ENCODE data around the gene RAP1A.
"Not testable (repeated sequence)": the region's sequence is repeated elsewhere in the genome, so short reads cannot be mapped to it uniquely, and the experiment has no call there.

Gene RAP1A

GRCh38 chr1:111734426-111734825 lies 114.8 kb downstream of the RAP1A start:
- in situ Hi-C loops (cut with HindIII; ENCODE audit: low sequenced_read_pairs), result no loop called here

DNA sequence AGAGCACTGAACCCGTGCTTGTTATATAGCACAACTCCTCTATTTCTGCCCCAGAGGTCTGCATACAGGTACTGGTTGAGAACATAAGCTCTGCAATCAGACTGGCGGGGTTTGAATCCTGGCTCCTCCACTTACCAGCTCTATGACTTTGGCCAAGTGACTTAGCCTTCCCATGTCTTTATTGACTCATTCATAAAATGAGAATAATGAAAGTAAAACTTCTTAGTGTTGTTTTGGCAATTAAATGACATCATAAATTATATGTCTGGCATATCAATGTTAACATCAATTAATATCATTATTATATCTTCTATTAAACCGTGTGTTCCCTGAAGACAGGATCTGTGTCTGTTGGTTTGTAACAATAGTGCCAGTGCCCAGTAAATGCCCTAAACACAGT lies 115.3 kb downstream of the RAP1A start:
- in situ Hi-C loops (cut with HindIII; ENCODE audit: low sequenced_read_pairs), result no loop called here

DNA sequence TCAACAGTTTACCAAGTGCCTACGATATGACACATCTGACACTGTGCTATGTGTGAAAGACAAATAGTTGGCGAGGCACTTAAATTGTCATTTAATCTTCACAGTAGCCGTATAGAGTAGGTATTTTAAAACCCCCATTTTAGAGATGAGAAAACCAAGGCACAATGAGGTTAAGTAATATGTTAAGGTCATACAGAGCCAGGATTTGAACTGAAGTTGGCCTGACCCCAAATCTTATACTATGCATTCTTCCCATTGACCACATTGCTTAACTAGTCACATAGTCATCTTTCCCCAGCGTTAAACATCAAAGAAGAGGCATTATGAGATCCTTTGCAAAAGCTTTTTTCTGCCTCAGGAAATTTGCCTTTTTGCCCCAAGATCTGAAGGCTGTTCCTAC lies 115.7 kb downstream of the RAP1A start:
- in situ Hi-C loops (cut with HindIII; ENCODE audit: low sequenced_read_pairs), result no loop called here

DNA sequence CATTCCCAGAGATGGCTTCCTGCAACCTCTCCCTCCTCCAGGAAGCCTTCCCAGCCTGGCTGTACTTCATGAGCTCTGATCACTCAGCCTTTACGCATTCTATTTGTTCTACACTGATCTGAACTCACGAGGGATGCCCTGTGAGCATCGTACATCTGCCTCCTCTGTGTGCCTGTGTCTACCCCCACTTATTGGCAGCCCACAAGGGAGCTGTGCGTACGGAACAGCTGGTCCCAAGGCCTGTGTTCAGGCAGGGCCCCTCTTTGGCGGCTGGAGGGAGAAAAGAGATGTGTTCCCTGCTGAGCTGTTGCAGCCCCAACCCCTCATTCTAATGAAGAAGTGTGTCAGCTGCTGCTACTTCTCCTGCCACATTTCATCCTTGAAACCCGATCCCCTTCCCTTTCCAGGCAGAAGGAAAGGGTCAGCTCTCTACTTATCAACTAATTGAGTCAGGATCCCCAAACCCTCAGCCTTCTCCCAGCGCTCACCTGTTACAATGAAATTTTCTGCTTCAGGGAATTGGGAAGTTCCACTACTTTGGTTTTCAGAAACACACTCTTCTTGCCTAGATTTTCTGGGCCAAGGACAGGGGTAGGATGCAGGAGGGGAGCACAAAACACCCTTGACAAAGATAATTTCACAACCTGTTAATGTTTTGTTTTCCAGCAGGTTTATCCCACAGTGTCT lies 116.4 kb downstream of the RAP1A start:
- in situ Hi-C loops (cut with HindIII; ENCODE audit: low sequenced_read_pairs), result no loop called here

DNA sequence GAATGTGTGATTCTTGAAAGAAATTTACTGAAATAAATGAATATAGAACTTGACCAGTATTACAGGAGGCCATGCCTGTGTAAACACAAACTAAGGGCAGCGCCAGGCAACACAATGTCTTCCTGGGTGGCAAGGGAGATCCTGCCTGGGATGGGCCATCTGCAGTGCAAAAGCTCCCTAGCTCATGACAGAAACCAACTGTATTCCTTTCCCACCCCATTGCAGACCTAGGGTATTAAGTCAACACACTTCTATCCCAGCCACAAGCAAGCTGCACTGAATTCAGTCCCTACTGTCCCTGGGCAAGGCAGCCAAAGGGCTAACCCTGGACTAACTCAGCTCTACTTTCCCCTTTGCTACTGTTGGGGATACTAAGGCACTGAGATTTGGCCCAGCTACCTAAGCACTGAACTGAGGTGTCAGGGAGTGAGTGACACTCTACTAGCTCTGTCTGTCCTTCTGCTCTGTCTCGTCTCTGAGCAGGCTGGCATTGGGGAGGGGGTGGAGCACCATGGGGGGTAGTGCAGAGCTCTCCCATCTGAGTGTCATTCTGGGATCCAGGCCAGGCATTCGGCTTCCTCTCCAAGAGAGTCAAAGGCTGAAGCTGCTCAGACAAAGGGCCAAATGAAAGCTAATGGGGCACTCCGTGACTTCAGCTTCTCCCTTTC lies 117.1 kb downstream of the RAP1A start:
- in situ Hi-C loops (cut with HindIII; ENCODE audit: low sequenced_read_pairs), result no loop called here

DNA sequence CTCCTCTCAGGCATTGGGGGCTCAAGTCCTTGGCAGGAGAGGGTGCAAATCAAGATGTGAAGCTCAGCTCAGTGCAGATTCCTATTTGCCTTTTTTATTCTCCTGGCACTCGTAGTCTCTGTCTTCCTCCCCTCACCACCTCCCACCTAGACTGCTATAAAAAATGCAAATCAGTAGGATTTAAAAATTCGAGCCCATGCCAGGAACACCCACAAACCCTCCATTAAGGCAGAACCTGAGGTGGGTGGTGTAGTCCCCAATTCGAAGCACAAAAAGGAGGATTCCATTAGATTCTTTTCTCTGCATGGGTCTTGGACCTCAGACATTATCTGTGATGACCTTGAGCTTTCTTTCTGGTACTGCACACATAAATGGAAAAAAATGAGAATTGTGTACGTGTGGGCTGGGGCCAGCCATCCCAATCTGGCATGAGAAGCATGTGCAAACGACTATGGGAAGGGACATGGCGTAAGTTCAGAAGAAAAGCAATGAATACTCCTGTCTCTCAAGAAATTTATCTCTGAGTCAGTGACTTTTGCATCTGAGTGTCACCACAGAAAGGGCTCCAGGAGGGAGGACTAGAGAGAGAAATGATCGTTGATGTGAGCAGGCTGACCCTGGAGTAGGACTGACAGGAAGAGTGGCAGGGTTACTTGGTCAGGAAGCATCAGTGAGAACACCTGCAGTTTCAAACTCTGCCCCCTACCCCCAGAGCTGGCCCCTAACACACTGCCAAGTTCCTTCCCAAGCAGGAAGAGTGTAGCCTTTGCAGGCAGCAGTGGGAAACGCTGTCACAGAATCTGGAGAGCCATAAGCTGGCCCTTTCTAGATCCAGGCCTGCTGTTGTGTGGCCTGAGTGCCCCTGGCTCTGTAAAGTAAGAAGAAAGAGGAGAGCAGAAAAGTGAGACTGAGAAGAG lies 117.9 kb downstream of the RAP1A start:
- in situ Hi-C loops (cut with HindIII; ENCODE audit: low sequenced_read_pairs), result no loop called here

- in situ Hi-C loops (cut with HindIII; ENCODE audit: low sequenced_read_pairs), result no loop called here
These were observed 118.5 kb downstream of the RAP1A start for GRCh38 chr1:111738133-111738435.

DNA sequence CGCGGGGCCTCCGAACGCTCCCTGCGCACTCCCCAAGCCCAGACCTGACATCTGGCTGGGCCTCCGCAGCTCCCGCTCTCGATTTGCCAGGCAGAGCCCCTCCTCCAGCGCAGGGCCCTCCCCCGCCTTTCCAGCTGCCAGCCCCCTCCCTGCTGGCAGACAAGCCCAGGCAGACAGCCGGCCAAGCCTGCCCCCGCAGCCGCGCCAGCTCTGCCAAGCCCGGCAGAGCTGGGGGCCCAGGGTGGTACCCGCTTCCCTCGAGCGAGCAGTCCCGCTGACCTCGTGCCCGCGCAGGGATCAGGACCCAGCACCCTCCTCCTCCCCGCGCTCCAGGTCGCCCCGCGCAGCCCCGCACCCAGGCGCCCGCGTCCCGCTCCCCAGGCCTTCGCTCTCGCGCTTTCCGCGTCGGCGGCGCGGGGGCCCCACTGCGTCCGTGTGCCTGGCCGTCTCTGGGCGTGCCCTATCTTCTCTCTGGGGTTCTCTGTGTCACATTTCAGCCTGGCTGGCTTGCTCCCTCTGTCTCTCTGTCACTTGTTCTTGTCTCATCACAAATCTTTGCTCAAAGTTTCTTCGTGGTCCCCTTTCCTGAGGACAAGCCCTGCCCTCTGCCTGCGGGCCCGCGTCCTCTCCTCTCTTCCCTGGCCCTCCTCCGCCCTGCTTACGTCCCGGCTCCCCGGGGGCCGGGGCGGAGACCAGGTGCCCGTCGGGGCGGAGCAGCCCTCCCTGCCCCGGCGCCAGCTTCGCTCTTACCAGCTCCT lies 119.0 kb downstream of the RAP1A start:
- in situ Hi-C loops (cut with HindIII; ENCODE audit: low sequenced_read_pairs), result no loop called here

DNA sequence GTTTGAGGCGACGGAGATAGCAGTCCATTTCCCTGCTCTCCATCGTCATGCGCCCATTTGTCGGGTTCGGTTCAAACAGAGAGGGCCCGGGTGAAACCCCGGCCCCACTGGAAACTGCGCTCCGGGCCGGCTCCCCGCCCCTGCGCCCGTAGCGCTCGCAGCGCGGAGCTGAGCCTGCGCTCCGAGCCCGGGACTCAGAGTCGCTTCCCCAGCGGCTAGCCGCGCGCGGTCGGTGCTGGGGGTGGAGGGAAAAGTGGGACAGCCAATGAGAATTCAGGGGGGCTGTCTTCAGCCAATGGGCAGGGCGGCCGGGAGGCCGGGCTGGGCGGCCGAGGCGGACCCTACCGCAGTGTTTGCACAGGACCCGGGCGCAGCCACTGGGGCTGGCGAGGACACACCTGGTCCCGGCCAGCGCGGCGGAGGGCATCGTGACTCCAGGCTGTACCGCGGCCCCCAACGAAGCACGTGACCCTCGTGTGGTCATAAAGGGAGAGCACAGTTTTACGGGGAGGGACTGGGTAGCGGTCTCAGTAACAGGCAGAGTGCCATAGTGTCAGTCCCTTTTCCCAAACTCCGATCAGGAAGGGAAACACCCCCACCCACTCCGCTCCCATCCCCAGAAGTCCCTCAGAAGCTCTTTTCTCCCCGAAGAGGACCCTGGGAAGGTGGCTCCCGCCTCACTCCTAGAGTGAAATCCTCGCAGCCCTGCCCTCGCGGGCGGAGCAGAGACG lies 119.8 kb downstream of the RAP1A start, which contains the start of gene INKA2:
TSS of gene INKA2 (minus strand) at position 202 of the 731 bp plus-strand sequence. CDS start at position 49, 153 bp downstream.
- in situ Hi-C loops (cut with HindIII; ENCODE audit: low sequenced_read_pairs), result no loop called here

DNA sequence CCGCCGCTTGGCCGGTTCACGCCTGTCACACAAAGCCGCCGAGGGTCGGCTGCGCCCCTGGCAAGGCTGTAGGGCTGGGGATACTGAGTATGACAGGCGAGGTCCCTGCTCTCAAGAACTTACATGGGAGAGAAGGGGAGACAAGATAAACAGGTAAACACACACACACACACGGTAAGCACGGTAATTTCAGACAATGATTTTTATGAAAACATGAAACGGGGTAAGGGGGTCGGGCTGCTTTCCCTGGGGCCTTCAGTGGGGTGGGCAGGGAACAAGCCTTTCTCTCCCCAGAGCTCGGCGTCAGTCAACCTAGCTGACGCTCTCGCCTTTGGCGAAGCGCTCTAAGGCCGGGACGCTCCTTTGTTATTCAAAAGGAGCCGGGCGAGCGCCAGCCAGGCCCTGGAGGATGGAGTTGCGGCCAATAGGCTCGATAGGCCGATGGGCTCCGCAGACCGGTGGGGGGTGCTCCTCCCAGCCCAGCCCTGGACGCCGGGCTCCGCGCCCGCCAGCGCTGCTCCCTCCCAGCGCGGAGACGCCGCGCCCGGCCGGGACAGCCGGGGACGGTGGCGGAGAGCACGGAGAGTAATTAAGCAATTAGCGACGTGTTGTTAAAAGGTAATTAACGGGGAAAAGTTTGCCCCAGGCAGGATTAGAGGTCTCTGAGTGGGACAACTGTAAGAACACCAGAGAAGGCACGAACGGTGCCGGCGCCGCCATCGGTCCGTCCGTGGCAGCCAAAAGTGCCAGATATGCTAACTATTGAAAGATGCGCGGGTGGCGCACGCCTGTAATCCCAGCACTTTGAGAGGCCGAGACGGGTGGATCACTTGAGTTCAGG lies 120.6 kb downstream of the RAP1A start:
- in situ Hi-C loops (cut with HindIII; ENCODE audit: low sequenced_read_pairs), result no loop called here

DNA sequence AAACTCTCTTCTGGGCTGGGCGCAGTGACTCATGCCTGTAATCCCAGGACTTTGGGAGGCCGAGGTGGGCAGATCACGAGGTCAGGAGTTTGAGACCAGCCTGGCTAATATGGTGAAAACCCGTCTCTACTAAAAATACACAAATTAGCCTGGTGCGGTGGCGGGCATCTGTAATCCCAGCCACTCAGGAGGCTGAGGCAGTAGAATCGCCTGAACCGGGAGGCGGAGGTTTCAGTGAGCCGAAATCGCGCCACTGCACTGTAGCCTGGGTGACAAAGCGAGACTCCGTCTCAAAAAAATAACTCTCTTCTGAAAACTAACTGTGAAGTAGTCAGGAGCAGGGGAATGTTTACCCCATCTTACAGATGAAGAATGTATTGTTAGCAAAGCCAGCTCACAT lies 122.7 kb downstream of the RAP1A start:
- in situ Hi-C loops (cut with HindIII; ENCODE audit: low sequenced_read_pairs), result not testable (repeated sequence)

- in situ Hi-C loops (cut with HindIII; ENCODE audit: low sequenced_read_pairs), result no loop called here
These were observed 123.5 kb downstream of the RAP1A start for GRCh38 chr1:111742938-111743549.

- in situ Hi-C loops (cut with HindIII; ENCODE audit: low sequenced_read_pairs), result no loop called here
These were observed 124.1 kb downstream of the RAP1A start for GRCh38 chr1:111743679-111744101.

GRCh38 chr1:111745675-111746613 lies 126.4 kb downstream of the RAP1A start:
- in situ Hi-C loops (cut with HindIII; ENCODE audit: low sequenced_read_pairs), result no loop called here

DNA sequence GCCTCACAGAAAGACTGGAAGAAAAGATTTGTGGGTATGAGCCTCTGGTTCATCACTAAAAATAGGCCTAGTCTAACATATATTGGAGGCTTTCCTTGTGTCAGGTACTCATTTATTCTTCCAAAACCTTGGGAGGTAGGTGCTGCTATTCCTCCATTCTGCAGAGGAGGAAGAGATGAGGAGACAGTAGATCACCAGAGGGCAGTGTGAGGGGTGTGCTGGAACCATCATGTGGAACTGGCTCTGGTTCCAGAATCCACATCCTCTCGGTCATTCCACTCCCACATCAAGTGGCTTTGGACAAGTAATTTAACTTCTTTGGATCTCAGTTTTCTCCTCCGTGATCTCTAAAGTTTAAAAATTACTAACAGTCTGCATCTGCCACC lies 127.0 kb downstream of the RAP1A start:
- in situ Hi-C loops (cut with HindIII; ENCODE audit: low sequenced_read_pairs), result no loop called here

- in situ Hi-C loops (cut with HindIII; ENCODE audit: low sequenced_read_pairs), result no loop called here
These were observed 127.7 kb downstream of the RAP1A start for GRCh38 chr1:111747282-111747734.

DNA sequence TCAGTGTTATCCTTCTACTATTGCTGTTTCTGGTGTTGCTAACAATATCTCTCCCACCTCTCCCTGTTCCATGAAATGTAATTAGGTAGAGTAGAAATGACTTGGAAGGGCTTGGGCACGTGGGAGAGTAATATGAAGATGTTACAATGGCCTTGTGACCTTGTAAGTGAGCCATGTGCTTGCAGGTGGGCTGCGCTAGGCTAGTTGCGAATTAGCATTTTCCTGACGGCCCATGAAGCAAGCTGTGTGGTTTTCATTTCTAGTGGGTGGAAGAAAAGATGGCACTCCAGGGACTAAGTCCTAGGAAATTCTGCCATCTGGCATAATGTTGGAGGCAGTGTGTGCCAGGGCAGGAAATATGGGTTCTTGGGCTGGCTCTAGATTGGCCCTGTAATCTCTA lies 128.4 kb downstream of the RAP1A start:
- in situ Hi-C loops (cut with HindIII; ENCODE audit: low sequenced_read_pairs), result no loop called here

DNA sequence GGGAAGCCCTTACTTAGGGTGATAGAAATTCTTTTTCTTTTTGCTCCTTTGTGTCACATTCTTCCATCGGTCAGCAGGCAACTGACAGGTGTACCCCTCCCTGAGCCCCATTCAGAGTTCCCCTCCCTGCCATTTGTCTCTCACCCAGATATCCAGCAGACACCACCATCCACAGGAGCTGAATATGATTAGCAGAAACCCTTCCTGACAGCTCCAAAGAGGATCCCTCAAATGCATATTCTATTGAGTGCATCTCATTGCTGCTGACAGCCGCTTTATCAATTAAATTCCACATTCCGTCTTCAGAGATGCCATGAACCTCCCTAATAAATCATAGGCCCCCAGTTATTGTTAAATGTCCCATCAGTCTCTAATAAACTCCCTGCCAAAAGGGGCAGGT lies 130.0 kb downstream of the RAP1A start:
- in situ Hi-C loops (cut with HindIII; ENCODE audit: low sequenced_read_pairs), result no loop called here

Measured in endothelial cell of hepatic sinusoid (primary cell).